Mucosa of descending colon (tissue), 3 donors: ENCODE measurements around the gene RCAN1. TPM values are rescaled to one million over a fixed set of nuclear protein-coding genes. Genes with fewer than 3 reads are reported as not detected.

Experiments used
- ATAC-seq: fragments of 200-7000 bp; cut with Tn5 transposase; one replicate; pipeline ENCODE4 v1.9.1; 2020; ENCODE audit warnings: mild to moderate bottlenecking, moderate library complexity
- DNase-seq, 3 donors: peaks; one replicate each; pipeline ENCODE4 v3.0.0-alpha.2; 2020
- H3K36me3 ChIP-seq: fragments of 200-600 bp; one replicate; pipeline ENCODE4 v1.8.0; 2021; ENCODE audit warnings: low read depth, mild to moderate bottlenecking
- H3K4me1 ChIP-seq: fragments of 200-600 bp; one replicate; pipeline ENCODE4 v1.8.0; 2021; ENCODE audit warnings: low read depth, mild to moderate bottlenecking
- H3K4me3 ChIP-seq: fragments of 200-600 bp; one replicate; pipeline ENCODE4 v1.8.0; 2021; ENCODE audit warnings: mild to moderate bottlenecking
- H3K9me3 ChIP-seq: fragments of 200-600 bp; one replicate; pipeline ENCODE4 v1.8.0; 2021; ENCODE audit warnings: mild to moderate bottlenecking
- CTCF ChIP-seq: fragments of 200-600 bp; IDR thresholded peaks from one replicate; pipeline ENCODE4 v1.8.0; 2022; ENCODE audit warnings: antibody characterized with exemption, mild to moderate bottlenecking
- intact Hi-C, 2 donors: fragments of 100-400 bp; cut with DNase I in 1 of 2; cut with micrococcal nuclease in 1 of 2; formaldehyde crosslinking; loops; one replicate each; pipeline versions ENCODE4 v1.11.0 to v1.11.1; 2022; cut with DNase I, micrococcal nuclease
- total RNA-seq, 3 donors: library from RNA; stranded (reverse); fragmentation: NEBNext Ultra II Directional in 2 of 3; extraction: Animal tissue kit (Norgen Biotek cat#: 25700) in 2 of 3; gene quantifications; one replicate each; pipeline versions ENCODE4 v1.2.1 to v1.2.4, GENCODE V29; 2021 to 2023
- donor health status: DM: no; HTN: no; CAD: no; lungs with moderate emphysema.
- donor health status: DM: no; HTN: no; CAD: no.
- donor health status: DM: no; HTN: yes; CAD: no.

RCAN1 gene
- total RNA-seq, 3 donors from 2014 or later = 44.4 to 55.2 (median 50.7) TPM

DNA sequence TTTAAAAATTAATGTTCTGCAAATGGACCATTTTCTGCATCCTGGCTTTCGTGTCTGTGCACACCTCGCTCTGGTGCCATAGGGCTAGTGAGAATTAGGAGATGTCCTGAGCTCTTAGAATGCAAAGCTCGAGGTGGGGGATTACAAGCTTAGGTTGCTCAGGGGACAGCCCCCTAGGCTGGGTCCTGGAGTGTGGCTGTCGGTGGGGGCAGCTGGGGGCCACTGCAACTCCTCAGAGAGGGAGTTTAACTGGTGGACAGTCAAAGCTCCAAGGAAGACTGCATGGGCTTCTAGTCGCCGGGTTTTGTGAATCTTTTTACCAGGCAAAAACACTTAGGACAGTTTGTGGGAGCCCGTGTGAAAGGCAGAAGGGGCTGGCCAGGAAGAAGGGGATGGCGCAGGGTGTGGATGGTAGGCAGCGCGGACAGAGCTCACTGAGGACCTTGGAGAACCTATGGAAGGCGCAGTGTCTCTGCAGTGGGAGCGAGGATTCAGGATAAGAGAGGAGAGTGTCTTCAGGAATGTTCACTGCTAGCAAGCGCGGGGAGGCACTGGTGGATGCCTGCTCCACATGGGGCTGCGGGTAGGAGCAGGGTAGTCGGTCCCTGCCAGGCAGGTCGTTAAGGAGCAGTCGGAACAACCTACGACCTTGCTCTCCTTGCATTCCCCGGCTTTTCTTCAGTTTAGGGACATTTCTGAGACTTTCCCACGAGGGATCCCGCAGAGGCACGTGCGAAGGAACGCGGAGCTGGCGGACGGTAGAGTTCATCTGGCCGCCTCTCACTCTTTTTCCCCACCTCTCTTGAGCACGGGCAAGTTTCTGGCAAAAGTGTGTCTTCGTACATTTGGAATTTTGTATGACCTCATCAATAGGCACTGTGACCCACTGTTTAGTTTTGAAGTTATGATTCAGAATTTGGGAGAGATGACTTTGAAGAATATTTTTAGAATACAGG is 90.0 kb downstream of the RCAN1 start:
- no peak for TF ChIP-seq CTCF
- Histone ChIP-seq H3K36me3 (no peaks in the 10 kb centered on the region), H3K9me3 (no peaks in the 10 kb centered on the region), H3K4me1 (peaks cover 29% of the 10 kb centered on the region), H3K4me3 (no peak overlapping the region)
- no peak for DNase-seq
- no peak for ATAC-seq
- intact Hi-C loops = no loop called here

DNA sequence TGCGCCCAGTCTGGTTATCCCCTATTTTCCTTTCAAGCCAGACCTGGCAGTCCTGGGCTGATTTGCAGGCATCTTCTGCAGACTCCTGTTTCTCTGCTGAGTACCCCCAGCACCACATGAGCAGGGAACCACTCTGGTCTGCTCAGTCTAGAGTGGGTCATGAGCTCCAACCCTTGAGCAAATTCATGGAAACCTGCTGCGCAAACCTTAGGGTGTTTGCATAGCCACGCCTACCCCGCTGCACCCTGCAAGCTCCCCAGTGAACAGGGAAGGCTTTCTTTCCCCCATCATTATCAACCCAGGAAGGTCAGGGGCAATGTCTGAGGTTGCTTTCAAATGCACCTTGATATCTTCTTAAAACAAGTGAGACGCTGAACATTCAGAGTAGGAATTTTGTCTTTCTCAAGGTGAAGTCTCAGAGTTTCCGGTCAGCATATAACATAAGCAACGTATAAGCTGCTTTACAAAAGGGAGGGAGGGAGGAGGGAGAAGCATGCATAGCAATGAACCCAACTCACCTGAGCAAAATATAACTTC is 91.8 kb downstream of the RCAN1 start:
- TF ChIP-seq CTCF = no peak
- no peak overlapping the region for H3K4me3 ChIP-seq
- peak; percentile 63 to 64 (median 63) for DNase-seq
- ATAC-seq = peak; percentile 53
- peaks cover 27% of the 10 kb centered on the region for H3K4me1 ChIP-seq
- H3K9me3 ChIP-seq = no peaks in the 10 kb centered on the region
- intact Hi-C loops = no loop called here
- no peaks in the 10 kb centered on the region for H3K36me3 ChIP-seq

GRCh38 chr21:34522284-34522683 is 92.6 kb downstream of the RCAN1 start:
- Histone ChIP-seq H3K4me1 (peaks cover 21% of the 10 kb centered on the region), H3K36me3 (no peaks in the 10 kb centered on the region), H3K4me3 (no peak overlapping the region), H3K9me3 (no peaks in the 10 kb centered on the region)
- intact Hi-C loops = no loop called here
- ATAC-seq (peak; percentile 43), DNase-seq (peak; percentile 57 to 69 (median 58))
- TF ChIP-seq CTCF = no peak

DNA sequence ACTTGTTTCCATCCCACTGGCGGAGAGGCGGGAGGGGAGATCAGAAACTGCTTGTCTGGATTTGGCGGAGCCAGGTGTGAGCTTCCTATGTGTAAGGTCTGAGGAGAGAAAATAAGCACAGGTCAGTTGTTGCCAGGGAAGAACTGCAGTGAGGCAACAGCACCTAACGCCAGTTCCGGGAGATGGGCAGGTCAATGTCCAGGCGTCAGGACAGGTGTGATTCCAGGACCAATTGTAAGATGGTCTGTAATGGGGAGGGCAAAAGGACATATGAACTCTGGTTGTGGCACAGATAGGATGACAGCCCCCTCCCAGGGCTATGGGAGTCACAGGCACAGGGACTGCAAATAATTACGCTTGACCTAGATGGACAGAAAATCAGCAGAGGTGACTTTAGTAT is 93.4 kb downstream of the RCAN1 start:
- DNase-seq = no peak
- no peak for ATAC-seq
- Histone ChIP-seq H3K4me1 (peaks cover 19% of the 10 kb centered on the region), H3K4me3 (no peak overlapping the region), H3K36me3 (no peaks in the 10 kb centered on the region), H3K9me3 (no peaks in the 10 kb centered on the region)
- intact Hi-C loops = no loop called here
- TF ChIP-seq CTCF = no peak

GRCh38 chr21:34520764-34521508 is 94.0 kb downstream of the RCAN1 start:
- intact Hi-C loops = no loop called here
- no peak overlapping the region for H3K4me3 ChIP-seq
- peaks cover 19% of the 10 kb centered on the region for H3K4me1 ChIP-seq
- no peaks in the 10 kb centered on the region for H3K9me3 ChIP-seq
- ATAC-seq (no peak), DNase-seq (no peak)
- H3K36me3 ChIP-seq = no peaks in the 10 kb centered on the region
- no peak for TF ChIP-seq CTCF
